Retinal pigment epithelial cell (primary cell): Measurements from ENCODE around the gene PARP3.
A peak's percentile ranks its signal among the peaks of the same experiment; 100 is the strongest.
"Not testable (repeated sequence)": the region's sequence is repeated elsewhere in the genome, so short reads cannot be mapped to it uniquely, and the experiment has no call there.

ENCODE experiments used
- DNase-seq: peaks from one replicate; pipeline ENCODE4 v3.0.0-alpha.2; 2010; ENCODE audit warnings: low read depth
- H3K4me3 ChIP-seq: 2 replicates; pipeline ENCODE4 v1.5.1; 2011; ENCODE audit warnings: mild to moderate bottlenecking, low read length, control low read depth, moderate library complexity
- TF ChIP-seq, protein P1 (sequence below): conservative IDR thresholded peaks from 2 replicates; pipeline ENCODE4 v1.5.1; 2011; ENCODE audit warnings: low read depth, low read length, control low read depth, inconsistent platforms

PARP3 gene

DNA sequence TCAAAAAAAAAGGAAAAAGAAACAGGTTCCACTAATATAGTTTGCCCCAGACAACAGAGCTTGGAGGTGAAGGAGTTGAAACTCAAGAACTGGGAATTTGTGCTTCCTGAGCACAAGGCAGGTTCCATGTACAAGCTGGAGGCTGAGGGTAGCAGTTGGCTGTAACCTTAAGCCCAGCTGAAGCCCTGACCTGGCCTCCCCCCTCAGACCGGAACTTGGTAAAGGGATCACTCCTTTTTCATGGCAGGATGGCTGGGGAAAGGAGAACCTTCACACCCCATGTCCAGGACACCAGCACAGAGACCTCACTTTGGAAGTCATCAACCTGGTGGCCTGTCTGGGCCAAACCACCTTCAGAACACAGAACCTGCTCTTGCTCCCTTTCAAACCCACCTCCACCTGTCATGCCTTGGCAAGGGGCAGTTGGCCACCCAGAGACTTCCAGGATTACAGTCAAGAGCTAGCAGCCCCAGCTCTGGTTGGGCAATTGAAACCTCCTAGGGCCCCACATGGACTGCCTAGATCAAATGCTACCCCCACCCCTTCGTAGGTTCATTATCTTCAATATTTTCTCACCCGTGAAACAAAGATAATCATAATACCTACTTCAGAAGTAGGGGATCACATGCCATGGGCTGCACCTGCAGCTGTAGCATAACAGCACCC is 50.0 kb downstream of the PARP3 start:
- TF ChIP-seq, protein P1, sequence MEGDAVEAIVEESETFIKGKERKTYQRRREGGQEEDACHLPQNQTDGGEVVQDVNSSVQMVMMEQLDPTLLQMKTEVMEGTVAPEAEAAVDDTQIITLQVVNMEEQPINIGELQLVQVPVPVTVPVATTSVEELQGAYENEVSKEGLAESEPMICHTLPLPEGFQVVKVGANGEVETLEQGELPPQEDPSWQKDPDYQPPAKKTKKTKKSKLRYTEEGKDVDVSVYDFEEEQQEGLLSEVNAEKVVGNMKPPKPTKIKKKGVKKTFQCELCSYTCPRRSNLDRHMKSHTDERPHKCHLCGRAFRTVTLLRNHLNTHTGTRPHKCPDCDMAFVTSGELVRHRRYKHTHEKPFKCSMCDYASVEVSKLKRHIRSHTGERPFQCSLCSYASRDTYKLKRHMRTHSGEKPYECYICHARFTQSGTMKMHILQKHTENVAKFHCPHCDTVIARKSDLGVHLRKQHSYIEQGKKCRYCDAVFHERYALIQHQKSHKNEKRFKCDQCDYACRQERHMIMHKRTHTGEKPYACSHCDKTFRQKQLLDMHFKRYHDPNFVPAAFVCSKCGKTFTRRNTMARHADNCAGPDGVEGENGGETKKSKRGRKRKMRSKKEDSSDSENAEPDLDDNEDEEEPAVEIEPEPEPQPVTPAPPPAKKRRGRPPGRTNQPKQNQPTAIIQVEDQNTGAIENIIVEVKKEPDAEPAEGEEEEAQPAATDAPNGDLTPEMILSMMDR = no peak
- H3K4me3 ChIP-seq = no peak overlapping the region
- DNase-seq = no peak

DNA sequence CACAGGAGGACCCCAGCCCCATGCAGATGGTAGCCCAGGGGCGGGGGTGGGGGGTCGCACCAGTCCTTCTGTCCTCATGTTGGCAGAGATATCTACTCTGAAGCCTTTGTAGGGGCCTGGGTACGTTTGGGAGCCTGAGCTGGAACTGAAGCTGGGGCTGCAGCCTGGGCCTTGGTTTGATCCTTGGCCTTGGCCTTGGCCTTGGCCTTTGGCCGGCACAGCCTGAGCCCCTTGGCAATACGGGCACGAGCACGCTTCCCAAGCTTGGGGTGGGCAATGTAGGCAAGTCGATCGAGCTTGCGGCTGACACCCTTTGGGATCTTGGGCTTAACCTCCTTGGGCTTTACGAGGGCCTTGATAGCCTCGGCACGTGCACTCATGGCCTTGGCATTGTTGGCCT is 51.5 kb downstream of the PARP3 start:
- DNase-seq, H3K4me3 ChIP-seq: not testable (repeated sequence)

DNA sequence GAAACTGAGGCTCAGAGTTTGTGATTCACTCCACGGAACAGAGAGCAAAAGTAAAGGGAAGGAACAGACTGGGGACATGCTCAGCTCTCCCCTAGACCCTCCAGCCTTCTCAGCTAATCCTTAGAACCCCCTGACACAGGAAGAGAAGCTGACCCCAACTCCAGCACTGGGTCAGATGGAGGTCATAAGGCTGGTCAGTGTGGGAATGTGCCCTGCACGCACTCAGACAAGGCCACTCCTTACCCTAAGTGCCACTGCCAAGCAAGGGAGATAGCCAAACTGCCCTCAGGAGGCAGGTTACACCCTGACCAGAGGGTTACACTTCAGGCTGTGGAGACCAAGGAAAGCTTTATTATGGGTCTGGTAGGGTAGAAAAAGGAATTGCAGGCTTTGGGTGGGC is 52.4 kb downstream of the PARP3 start:
- peak overlapping the region; percentile 100 for H3K4me3 ChIP-seq
- TF ChIP-seq, protein P1 = no peak
- DNase-seq = no peak

DNA sequence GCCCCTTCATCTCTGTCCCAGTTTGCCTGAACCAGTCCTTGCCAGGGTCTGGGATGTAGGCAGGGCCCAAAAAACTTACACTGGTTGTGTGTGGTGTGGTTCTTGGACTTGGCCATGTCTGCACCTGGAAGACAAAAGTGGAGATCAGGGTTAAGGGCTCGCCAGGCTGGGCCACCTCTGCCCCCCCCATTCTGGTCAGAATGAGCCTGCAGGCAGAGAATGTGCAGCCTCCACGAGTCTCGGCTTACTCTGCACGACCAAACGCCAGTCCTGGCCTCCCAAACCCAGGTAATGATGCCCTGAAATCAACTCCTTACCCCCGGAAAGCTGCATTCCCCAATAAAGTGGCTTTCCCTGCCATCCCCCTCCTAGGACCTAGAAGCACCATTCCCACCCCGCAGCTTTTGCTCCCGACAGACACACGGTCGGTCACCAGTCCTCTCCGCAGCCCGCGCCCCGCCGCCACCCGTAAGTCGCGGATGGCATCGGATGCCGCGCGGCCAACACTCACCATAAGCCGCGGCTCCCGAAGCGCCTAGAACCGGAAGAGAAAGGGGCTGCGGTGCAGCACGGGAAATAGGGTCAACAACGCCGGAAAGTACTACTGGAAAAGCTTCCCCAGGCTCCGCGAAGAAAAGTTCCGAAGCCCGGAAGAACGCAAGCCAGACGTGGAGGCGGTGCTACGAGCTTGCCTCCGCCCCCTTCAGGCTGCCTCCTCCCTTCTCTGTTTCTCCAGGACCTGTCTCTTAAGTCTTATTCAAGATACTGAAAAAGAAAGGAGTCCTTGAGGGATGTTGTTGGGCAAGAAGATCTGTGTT is 53.4 kb downstream of the PARP3 start, which contains the start of gene RPL29:
TSS of gene RPL29 (minus strand) at position 550 of the 818 bp plus-strand sequence. CDS start at position 116, 434 bp downstream.
- TF ChIP-seq, protein P1 = peak; percentile 15
- peak within 1 kb of the TSS; percentile 100 for H3K4me3 ChIP-seq
- peak; percentile 86 for DNase-seq

DNA sequence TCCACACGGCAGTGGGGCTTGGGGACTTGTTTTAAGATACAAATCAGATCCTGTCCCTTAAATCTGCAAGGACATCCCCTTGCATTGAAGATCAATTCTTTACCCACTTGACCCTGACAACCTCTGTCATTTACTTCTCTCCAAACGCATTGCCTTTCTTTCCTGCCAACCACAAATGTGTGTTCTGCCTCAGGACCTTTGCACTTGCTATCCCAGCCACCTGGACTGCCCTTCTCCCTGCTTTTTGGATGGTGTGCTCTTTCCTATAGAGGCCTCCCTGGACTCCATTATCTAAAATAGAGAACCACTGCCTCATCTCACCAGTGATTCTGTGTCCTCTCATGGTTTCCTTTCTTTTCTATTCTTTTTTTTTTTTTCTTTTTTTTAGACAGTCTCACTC is 55.0 kb downstream of the PARP3 start:
- no peak overlapping the region for H3K4me3 ChIP-seq
- TF ChIP-seq, protein P1 = no peak
- no peak for DNase-seq

DNA sequence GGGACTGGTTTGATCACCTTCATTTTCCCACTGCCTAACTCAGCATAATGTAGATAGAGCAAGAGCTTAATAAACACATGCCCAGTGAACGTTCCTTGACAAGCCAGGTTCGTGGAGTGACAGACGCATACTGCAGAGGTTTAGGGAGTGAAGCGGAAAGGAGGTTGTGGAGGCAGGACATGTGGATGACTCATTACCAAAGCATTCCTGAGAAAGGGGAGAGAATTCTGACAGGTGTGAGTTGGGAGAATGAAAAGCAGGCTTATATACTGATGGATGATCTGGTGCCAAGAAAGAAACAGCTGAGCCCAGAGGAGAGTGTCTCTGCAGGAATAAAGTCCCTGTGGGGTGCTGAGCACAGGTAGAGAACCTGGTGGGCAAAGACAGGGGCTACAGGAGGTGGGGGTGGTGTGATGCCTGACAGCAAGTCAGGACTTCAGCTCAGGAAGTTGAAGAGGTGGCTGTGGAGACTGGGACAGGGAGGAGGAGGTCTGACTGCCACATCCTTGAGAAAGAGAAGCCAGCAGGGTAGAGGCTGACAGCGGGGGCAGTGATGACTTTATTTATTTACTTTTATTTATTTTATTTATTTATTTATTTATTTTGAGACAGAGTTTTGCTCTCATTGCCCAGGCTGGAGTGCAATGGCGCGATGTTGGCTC is 55.9 kb downstream of the PARP3 start:
- TF ChIP-seq, protein P1 = no peak
- H3K4me3 ChIP-seq = no peak overlapping the region
- DNase-seq = peak; percentile 46
